Activated CD4-positive, alpha-beta T cell treated with anti-CD3 and anti-CD28 coated beads for 4 hours (primary cell): Measurements from ENCODE around the gene PITPNM3.

Experiments
- DNase-seq, 2 donors: peaks; one replicate each; pipeline ENCODE4 v3.0.0-alpha.2; 2020

Gene PITPNM3

DNA sequence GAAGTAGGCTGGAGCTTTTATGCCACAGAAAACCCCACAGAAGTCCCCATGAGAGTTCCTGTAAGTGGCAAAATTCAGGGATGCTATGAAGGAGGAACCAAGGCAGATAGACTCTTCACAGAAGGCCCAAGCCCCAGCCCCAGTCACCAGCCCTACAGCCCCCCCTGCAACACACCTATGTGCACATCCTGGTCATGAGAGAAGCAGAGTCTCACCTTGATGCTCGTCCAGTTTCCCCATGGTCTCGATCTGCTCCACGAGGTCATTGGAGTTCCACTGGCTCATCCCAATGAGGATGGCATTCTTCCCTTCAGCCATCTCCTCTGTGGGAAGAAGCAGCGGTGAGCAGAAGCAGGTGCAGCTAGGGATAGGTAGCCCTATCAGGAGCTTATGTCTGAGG lies 31.2 kb downstream of the PITPNM3 start:
- DNase-seq = no peak

DNA sequence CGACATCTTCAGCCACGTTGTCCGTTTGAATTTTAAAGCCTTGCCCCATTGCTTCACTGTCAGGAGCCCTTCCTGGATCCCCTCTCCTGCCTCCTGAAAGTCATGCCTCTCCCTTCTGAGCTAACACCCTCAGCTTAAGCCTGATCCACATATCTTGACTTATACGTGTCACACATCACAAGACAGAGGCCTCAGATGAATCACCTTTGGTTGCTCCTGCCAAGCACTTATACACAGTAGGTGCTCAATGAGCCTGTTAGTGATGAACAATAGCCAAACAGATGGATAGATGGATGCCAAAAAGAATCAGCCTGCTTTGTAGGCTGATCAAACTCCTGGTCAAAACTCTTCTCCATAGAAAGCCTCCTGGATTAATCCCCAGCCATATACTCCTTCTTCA lies 31.8 kb downstream of the PITPNM3 start:
- no peak for DNase-seq

DNA sequence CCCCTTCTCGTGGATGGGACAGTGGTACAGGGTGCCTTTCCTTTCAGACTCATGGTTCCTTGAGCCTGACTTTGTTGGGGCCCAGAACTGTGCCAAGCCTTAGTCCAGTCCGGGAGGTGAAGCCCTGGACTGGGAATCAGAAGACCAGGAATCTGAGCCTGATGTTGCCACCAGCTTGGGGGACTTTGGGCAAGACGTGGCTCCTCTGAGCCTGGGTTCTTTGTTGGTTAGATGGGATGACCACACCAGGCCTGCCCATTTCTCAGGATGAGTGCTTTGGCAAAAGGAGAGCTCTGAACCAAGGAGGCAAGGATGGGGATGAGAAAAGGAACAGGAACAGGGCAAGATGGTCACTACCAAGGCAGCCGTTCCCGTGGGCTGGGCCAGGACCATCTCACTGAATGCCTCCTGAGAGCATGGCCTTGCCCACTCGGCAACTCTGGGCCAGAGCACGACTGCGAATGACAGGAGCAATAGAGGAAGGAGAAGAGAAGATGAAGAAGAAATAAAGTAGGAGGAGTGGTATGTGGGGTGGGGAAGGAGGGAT lies 32.5 kb downstream of the PITPNM3 start:
- no peak for DNase-seq

DNA sequence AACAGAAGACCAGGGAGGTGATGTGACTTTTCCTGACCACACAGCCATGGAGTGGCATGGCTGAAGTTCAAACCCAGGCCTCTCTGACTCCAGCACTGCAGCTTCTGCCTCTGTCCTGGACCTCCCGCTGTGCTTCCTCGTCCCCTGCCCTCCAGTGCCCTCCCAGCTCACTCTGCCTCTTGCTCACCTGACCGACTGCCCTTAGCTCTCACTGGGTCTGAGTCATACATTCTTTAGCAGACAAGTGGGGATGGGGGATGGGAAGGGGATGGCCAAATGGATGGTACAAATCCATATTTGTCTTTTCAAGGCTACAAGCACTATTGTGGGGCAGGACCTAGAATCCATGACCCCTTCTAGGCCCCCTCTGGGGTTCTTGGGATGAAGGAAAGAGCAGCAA lies 33.0 kb downstream of the PITPNM3 start:
- no peak for DNase-seq

DNA sequence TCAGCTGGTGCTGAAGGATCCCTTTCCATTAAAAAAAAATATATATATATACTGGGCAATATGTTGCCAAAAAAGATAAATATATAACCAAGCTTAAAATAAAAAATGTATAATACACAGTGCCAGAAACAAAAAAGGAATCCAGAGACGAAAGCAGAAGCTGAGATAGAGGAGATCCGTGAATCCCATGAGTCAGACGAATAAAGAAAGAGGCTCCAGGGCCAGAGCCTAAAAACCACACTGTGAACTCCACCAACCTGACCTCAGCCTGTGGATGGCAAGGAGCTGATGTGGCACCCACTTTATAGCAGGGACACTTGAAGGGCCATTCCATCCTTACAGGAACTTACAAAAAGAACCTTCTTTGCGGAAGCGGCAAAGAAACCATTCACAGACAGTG lies 34.8 kb downstream of the PITPNM3 start:
- DNase-seq = no peak

DNA sequence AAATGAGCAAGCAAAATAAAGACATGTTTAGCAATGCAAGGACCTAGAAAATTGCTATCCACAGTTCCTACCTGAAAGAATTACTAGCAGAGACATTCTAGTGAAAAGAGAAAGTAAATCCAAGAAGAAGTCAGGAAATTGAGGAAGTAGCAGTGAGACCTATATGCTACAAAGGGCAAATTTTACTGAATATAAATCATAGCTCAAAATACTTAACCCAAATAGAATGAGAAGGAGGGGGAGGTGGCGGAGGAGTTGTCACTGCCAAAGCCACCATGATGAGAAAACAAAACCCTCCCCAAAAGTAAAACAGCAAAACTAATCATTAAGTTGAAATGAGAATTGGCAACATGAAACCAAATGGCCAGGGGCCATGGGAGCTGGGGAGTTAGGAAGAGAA lies 39.3 kb downstream of the PITPNM3 start:
- no peak for DNase-seq

DNA sequence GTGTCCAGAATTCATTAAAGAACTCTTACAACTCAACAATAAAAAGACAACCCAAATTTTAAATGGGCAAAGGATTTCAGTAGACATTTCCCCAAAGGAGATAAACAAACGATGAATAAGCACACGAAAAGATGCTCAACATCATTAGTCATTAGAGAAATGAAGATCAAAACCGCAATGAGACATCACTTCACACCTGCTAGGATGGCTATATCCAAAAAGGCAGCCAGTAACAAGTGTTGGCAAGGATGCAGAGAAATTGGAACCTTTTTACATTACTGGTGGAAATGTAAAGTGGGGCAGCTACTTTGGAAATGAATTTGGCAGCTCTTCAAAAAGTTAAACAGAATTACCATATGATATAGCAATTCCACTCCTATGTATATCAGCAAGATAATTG lies 42.0 kb downstream of the PITPNM3 start:
- no peak for DNase-seq

DNA sequence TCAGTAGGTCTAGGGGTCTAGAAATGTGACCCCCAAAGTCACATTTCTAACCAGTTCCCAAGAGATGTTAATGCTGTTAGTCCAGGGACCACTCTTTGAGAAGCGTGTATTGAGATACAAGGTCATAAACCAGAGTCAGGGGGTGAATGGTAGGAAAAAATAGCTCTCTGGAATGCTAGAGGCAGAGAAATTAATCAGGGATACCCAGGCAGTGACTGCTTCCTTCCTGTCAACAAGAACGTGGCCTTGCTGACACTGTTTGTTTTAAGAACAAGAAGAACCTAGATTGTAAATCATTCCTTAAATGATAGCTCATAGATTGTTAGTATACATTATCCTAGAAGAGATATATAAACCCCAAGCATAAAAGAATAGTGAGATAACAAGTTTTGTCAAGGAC lies 43.8 kb downstream of the PITPNM3 start:
- DNase-seq = no peak

DNA sequence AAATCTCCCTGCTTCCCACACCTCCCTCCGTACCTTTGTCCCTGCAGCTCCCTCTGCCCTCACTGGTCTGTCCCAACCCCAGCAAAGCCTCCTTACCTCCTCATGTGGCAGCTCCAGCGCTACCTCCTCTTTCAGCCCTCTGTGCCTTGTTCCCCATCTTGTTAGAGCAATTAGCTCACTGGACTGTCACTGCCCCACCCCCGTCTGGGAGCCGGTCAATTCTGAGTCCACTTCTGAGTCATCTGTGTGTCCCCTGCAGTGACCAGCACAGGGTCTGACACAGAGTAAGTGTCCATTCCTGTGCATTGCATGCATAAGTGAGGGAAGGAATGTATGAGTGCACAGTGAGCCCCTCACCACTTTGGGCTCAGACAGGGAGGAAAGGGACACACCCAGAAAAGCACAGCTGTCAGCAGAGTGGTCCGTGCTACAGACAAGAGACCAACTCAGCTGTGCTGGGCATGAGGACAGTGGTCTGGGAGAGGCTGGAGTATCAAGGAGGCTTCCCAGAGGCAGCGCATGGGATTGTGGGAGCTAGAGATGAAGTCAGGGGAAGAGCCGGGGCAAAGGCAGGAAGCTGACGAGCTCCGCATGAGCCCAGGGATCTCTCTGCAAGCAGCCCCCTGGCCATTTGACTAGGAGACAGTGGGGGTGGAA lies 45.9 kb downstream of the PITPNM3 start:
- DNase-seq = no peak

DNA sequence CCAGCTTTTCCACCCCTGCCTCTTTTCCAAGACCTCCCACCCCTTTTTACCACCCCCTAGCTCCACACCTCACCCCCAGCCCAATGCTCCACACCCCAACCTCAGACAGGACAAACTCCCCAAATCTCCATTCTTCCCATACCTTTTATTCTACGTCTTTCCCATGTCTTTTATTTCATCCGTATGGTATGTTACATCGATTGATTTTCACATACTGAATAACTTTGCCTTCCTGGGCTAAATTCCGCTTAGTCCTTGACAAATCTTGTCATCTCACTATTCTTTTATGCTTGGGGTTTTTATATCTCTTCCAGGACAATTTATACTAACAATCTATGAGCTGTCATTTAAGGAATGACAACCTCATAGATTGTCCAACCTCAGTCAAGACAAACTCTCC lies 46.4 kb downstream of the PITPNM3 start:
- no peak for DNase-seq

DNA sequence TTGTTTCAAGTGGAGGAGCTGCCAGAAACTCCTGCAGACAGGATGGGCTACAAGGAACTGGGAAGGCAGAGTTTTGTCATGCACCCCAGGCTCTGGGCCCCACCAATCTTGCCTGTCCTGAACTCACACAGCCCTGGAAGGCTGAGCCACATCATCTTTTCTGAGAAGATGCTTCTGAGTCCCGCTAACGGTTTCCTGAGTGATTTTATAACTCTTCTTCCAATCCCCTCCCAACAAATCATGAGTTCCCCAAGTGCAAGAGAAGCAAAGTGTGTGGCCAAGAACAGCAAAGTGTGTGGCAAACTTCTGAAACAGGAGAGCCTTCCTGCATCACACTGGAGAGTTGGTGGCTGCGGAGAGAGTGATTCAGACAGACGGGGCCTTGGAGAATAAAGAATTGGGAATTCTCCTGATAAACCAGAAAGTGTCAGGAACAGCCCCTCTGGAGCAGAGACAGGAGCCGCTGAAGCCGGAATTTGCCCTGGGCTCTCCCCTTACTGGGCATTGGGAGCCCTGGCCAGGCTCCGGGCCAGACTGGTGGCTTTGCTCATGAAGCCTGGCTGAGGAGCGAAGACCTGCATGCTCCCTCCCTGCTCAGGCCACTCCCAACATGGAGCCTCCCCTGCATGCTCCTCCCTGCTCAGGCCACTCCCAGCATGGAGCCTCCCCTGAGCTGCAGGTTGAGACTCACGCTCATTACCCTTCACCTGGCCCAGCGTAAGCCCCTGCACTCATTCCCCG lies 47.2 kb downstream of the PITPNM3 start:
- no peak for DNase-seq

DNA sequence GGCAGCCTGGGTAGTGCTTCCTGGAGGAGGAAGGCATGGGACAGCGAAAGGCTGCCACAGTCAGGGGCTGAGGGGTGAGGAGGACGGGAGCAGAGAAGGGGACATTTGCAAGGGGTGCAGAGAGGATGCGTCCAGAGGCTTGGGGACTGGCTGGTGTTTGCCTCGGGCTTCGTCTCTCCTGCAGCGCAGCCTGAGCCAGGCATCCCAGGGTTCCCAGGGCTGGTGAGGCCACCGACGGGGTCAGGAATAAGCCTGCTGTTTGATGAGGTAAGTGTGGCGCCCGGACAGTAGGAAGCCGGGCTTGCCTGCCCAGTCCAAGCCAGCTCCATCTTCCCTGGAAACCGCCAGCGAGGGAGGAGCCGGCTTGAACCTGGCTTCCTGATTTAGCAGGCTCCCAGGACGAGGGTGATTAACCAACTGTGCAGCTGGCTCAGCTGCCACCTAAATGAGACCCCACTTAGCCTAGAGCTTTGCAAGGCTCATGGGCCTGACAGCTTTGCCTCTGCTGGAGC lies 47.8 kb downstream of the PITPNM3 start:
- DNase-seq = no peak

DNA sequence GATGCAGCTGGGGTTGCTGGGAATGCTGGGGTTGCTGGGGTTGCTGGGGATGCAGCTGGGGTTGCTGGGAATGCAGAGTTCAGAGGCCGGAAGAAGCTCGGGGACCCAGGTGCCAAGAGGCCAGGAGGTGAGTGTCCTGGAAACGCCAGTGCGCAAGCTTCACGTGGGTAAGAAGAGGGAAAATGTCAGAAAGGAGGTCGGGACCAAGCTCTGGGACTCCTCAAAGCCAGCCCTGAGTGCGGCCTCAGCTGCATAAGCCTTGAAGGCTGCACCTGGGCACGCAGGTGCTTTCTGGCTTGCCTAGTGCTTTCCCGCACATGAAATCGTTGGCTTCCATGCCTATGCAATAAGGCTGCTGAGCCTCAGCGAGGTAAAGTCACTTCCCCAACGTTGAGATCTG lies 48.3 kb downstream of the PITPNM3 start:
- DNase-seq = no peak

DNA sequence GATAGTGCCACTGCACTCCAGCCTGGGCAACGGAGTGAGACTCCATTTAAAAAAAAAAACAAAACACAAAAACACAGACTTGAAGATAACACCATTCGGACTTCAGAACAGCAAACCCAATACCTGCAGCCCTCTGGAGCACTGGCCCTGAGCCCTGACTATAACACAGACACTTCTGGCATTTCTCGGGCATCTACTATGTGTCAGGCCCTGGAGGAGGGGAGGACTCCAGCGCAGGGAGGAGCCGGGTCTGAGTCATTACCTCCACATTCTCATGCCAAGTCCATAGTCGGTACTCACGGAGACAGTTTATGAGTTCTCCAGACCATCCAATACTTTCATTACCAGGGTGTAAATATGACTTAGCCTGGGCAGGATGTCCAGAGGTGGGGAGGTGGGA lies 48.8 kb downstream of the PITPNM3 start:
- no peak for DNase-seq

DNA sequence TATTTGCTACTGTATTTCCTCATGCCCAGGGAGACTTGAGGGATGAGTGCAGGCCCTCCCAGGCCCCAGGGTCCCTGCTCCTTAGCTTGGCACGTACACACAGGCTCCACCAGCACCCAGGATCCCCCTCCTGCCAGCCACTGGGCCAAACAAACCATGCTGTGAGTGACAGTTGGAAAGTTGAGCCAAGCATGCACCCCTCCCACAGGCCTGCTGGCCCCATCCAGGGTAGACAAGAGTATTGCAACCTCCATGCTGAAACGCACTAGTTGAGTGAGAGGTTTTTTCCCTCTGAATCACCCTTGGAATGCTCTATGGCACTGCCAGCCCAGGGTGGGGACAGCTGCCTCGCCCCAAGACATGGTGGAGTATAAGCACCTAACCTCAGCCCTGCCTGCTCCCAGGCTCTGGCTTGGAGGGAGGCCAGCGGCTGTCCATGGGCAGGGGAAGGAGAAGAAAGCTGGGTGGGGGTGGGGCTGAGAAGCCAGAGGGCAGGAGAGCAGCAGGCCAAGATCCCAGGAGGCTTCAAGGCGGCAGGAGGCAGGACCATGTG lies 49.6 kb downstream of the PITPNM3 start:
- no peak for DNase-seq

DNA sequence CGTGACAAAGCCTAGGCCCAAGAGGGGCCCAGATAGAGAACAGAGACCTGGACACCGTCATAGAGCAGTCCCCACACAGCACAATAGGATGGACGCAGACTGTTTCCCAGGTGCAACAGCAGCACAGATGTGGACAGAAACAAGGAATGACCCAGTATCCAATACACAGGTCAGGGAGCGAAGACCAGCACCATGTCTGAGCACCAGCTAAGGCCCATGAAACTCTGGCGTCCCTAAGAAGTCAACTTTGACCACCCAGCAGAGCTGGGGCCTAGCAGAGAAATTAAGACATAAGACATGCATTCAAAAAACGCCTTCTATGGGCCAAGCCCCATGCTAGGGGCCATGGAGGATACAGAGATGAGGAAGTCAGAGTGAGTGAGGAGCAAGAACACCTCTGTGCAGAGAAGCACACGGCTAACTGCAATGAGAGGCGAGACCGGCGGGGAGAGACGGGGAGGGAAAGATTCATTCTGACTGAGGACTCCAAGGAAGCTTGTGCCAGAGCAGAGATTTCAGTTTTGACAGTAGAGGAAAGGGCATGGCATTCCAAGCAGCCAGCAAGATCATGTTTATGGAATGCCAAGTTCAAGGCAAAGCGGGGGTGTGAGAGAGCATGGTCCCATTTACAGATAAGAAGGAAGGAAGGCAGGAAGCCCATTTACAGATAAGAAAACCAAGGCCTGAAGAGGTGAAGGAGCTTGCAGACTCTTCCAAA lies 50.8 kb downstream of the PITPNM3 start:
- DNase-seq = no peak

DNA sequence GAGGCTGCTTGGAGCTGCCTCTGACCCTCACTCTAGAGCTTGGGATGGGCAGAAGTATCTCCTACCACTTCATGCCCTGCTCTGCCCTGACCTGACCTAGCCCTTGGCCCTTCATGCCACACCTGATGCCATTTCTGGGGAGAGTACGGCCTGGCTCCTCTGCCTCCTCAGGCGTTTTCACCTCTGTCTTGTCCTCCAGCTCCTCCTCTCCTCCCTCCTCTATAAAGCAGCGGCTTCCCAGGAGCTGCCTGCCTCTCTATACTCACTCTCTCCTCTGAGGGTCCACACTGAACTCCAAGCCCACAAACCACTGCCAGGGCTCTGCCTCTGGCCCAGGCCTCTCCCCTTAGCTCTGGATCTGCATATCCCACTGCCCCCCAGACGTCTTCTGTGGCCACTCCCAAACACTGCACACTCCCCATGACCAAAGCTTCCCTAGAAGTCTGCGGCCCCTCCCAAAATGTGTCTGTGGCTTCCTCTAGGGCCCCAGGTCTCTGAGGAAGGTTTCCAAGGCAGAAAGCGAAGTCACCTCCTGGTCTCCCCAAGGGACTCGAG lies 52.6 kb downstream of the PITPNM3 start:
- no peak for DNase-seq

DNA sequence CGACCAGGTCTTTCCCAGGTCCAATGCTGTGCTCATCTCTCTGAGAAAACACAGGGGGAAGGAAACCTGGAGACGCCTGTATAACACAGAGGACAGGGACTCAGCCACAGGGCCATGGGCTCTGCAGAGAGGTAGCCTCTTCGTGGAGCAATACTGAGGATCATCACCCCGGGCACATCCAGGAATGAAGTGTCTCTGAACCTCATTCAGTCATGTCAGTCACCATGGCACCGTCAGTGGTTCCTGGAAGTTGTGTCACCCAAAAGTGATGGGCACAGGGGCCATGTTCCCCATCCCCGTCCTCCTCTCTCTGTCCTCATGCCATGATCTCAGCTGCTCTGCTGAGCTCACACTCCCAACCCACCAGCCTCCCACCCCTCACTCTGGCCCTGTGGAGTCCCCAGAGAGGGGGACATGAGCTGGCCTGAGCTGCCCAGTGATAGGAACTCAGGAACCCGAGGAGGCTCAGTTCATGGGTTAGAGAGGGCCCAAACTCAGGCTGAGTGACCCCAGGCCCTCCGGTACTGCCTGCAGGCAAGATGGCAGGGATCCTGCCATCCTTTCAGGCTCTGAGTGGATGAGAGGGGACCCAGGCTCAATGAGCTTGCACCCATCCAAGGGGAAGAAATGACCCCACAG lies 53.4 kb downstream of the PITPNM3 start:
- DNase-seq = no peak

DNA sequence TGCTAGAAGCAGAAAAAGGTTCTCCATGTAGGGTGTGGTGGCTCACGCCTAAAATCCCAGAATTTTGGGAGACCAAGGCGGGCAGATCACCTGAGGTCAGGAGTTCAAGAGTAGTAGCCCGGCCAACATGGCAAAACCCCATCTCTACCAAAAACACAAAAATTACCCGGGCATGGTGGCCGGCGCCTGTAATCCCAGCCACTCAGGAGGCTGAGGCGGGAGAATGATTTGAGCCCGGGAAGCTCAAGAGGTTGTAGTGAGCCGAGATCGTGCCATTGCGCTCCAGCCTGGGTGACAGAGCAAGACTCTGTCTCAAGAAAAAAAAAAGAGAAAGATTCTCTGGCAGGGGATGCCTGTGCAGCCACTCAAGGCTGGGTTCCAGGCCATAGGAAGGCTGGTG lies 54.2 kb downstream of the PITPNM3 start:
- no peak for DNase-seq

DNA sequence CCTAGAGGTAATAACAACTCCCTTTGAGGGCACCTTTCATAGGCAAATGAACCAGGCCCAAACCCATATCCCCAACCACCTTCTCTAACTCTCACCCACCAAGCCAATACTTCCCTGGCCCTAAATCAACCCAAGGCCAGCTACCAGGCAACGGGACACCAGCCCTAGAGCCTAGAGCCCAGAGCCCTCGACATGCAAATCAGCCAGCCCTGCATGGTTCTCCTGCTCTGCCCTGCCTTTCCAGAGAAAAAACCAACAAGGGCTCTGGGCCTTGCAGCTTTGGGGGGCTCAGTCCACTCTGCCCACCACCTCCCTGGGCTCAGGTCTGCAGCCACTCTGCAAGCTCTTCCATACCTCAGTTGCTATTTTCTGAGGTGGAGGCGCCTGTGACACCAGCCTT lies 55.0 kb downstream of the PITPNM3 start:
- DNase-seq = no peak

DNA sequence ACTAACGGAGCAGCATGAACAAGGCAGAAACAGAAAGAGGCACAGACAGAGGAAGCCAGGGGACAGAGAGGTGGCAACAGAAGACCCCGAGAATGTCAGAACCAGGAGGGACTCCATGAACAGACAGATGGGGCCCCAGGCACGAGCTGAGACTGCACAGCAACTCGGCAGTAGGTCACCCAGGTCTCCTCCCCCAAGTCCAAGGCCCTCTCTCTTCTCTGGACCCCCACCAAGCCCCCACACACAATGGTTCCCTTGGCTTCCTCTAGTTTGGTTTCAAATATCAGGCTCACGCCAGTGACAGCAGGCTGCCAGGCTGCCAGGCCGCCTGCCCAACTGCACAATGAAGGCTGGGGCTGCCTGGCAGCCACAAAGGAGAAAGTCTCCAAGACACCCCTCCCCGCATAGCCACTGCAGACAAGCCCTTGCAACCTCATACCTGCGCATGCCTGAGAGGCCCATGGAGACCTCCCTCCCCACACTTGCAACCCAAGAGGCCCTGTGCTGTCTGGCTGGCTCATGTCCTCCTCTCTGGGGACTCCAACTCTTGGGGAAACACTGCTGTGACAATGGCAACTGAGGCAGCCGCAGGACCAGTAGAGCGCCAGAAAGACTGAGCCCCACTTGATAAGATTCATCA lies 57.3 kb downstream of the PITPNM3 start:
- DNase-seq = no peak

DNA sequence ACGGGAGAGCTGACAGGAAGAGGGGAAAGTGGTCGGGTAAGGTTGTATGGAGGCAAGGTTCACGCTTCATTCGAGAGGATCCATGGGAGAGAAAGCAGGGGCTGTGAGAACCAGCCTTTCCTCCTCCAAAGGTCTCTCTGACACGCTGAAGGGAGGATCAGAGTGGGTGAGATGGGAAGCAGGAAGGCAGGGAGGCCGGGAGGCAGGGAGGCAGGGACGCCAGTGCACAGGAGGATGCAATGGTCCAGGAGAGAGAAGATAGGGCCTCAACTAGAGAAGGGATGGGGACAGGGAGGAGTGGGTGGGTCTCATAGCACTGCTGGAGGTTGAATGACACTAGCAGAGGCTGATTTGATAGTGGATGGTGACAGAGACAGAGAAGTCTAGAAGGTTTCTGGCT lies 58.0 kb downstream of the PITPNM3 start:
- DNase-seq = no peak
